HEK293T (cell line): ENCODE measurements around the gene C2orf72.

ENCODE experiments used
- CTCF ChIA-PET: fragments of 350-600 bp; formaldehyde crosslinking; extraction: SDS; loops from one replicate; lab custom pipeline; 2021; ENCODE audit warnings: antibody characterized with exemption, inconsistent platforms; lab: Yijun Ruan, JAX
- POLR2A ChIA-PET: fragments of 350-600 bp; formaldehyde crosslinking; extraction: SDS; loops from one replicate; lab custom pipeline; 2020; ENCODE audit warnings: antibody characterized with exemption, inconsistent platforms; lab: Yijun Ruan, JAX
- DNase-seq: peaks from one replicate; pipeline ENCODE4 v3.0.0; 2012; ENCODE audit warnings: mixed read lengths; ENCODE audit errors: extremely low spot score
- ARNT ChIP-seq: fragments of 450-650 bp; IDR thresholded peaks from 2 replicates; pipeline ENCODE4 v1.6.1; 2017; ENCODE audit warnings: mild to moderate bottlenecking
- BHLHE40 ChIP-seq: fragments of 450-650 bp; IDR thresholded peaks from 2 replicates; pipeline ENCODE4 v1.6.1; 2016; ENCODE audit warnings: mild to moderate bottlenecking, moderate library complexity, borderline replicate concordance
- CTBP1 ChIP-seq: fragments of 450-650 bp; IDR thresholded peaks from 2 replicates; pipeline ENCODE4 v1.6.1; 2016; ENCODE audit warnings: borderline replicate concordance
- ELF4 ChIP-seq: fragments of 450-650 bp; IDR thresholded peaks from 2 replicates; pipeline ENCODE4 v1.6.1; 2017; ENCODE audit warnings: antibody characterized with exemption
- FOXA1 ChIP-seq: fragments of 450-650 bp; IDR thresholded peaks from 2 replicates; pipeline ENCODE4 v1.6.1; 2016; ENCODE audit warnings: mild to moderate bottlenecking
- FOXK2 ChIP-seq: fragments of 450-650 bp; IDR thresholded peaks from 2 replicates; pipeline ENCODE4 v1.6.1; 2016; ENCODE audit warnings: mild to moderate bottlenecking
- FOXM1 ChIP-seq: fragments of 450-650 bp; IDR thresholded peaks from 2 replicates; pipeline ENCODE4 v1.6.1; 2017; ENCODE audit warnings: mild to moderate bottlenecking, borderline replicate concordance
- HDGF ChIP-seq: fragments of 450-650 bp; IDR thresholded peaks from 2 replicates; pipeline ENCODE4 v1.6.1; 2017; ENCODE audit warnings: antibody characterized with exemption, borderline replicate concordance
- L3MBTL2 ChIP-seq: fragments of 450-650 bp; conservative IDR thresholded peaks from 2 replicates; pipeline ENCODE4 v1.6.1; 2016; ENCODE audit warnings: mild to moderate bottlenecking
- LEF1 ChIP-seq: fragments of 450-650 bp; IDR thresholded peaks from 2 replicates; pipeline ENCODE4 v1.6.1; 2017; ENCODE audit warnings: mild to moderate bottlenecking, borderline replicate concordance
- NFRKB ChIP-seq: fragments of 450-650 bp; IDR thresholded peaks from 2 replicates; pipeline ENCODE4 v1.6.1; 2016; ENCODE audit warnings: mild to moderate bottlenecking, moderate library complexity
- SP1 ChIP-seq: fragments of 450-650 bp; IDR thresholded peaks from 2 replicates; pipeline ENCODE4 v1.6.1; 2017
- SUZ12 ChIP-seq: fragments of 450-650 bp; IDR thresholded peaks from 2 replicates; pipeline ENCODE4 v1.6.1; 2016; ENCODE audit warnings: mild to moderate bottlenecking
- TARDBP ChIP-seq: fragments of 450-650 bp; IDR thresholded peaks from 2 replicates; pipeline ENCODE4 v1.6.1; 2016
- ZNF384 ChIP-seq: fragments of 450-650 bp; IDR thresholded peaks from 2 replicates; pipeline ENCODE4 v1.6.1; 2016
- TF ChIP-seq, protein P1 (sequence below): fragments of 450-650 bp; IDR thresholded peaks from 2 replicates; pipeline ENCODE4 v1.6.1; 2016

C2orf72 gene

DNA sequence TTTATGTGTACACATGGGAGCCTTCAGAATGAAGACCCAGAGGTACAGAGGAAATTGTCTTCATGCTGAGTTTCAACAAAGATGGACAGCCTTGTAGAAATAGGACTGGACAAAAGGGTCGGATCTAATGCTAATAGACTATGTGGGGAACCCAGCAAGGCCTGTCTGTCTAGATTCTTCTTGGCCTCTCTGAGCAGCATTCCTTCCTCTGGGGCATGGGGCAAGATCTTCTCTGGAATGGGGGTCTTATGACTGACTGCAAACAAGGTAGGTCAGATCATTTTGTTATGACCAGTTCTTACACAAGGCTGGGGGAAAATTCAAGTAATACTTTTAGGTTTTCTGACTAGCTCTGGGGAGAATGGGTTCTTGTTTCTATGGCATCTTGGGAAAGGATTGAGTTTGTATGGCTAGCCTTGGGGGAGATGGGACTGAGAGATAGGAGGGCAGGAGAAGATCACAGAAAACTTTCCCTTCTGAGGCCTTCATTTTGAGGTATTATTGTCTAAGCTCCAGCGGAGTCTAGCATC, 27.1 kb upstream of the C2orf72 start:
- TF ChIP-seq HDGF (no peak), NFRKB (no peak), TARDBP (no peak)
- POLR2A ChIA-PET = no interaction called here
- CTCF ChIA-PET = no interaction called here
- DNase-seq = no peak

DNA sequence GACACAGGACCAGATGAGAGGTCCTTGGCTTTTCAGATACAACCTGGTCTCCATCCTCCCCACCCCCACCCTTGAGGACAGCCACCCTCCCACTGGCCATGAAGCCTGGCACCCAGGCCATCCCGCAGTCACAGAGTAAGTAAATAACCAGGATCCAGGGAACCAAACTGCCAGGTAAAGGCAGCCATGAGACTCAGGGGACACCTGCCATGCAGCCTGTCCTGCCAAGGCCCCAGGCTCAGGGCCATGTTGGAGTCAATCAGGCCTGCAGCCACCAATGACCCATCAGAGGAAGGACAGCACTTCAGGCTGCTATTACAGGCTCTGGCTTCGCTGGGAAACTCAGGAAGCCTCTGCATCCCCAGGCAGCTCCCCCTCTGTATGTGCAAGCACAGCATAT, 25.8 kb upstream of the C2orf72 start:
- ChIA-PET POLR2A (no interaction called here), CTCF (interaction anchor here (0.5 kb wide), 1 partner anchor 33 kb away, joined by 3 read pairs; no protein-coding TSS in a partner anchor)
- DNase-seq = no peak
- no peak for TF ChIP-seq CTBP1
- TF ChIP-seq HDGF = no peak
- no peak for TF ChIP-seq ARNT
- TF ChIP-seq ELF4 = no peak
- no peak for TF ChIP-seq BHLHE40
- no peak for TF ChIP-seq SP1
- no peak for TF ChIP-seq TARDBP
- TF ChIP-seq FOXM1 = no peak

DNA sequence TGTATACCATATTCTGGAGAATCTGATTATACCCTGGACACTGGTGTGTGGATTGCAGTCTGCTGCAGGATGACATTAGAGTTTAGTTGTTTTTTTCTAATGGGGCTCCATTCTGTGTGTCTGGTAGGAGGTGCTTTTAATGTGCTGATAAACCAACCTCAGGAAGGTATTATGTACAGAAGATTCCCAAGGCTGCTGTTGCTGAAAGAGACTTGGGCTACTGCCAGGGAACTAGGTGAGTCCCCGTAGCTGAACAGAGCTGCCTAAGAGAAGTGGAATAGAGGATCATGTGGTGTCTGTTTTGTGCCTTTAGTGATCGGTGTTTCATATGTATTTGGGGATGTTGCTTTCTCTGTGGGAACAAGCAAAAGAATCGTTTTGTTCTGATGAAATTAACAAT, 24.9 kb upstream of the C2orf72 start:
- no peak for TF ChIP-seq NFRKB
- no peak for TF ChIP-seq SP1
- TF ChIP-seq, protein P1, sequence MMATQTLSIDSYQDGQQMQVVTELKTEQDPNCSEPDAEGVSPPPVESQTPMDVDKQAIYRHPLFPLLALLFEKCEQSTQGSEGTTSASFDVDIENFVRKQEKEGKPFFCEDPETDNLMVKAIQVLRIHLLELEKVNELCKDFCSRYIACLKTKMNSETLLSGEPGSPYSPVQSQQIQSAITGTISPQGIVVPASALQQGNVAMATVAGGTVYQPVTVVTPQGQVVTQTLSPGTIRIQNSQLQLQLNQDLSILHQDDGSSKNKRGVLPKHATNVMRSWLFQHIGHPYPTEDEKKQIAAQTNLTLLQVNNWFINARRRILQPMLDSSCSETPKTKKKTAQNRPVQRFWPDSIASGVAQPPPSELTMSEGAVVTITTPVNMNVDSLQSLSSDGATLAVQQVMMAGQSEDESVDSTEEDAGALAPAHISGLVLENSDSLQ = no peak
- no peak for TF ChIP-seq SUZ12
- TF ChIP-seq L3MBTL2 = no peak
- TF ChIP-seq CTBP1 = no peak
- TF ChIP-seq LEF1 = no peak
- TF ChIP-seq BHLHE40 = no peak
- TF ChIP-seq FOXA1 = no peak
- no peak for TF ChIP-seq ARNT
- no peak for TF ChIP-seq ZNF384
- TF ChIP-seq TARDBP = no peak
- ChIA-PET POLR2A (no interaction called here), CTCF (no interaction called here)
- DNase-seq = no peak

DNA sequence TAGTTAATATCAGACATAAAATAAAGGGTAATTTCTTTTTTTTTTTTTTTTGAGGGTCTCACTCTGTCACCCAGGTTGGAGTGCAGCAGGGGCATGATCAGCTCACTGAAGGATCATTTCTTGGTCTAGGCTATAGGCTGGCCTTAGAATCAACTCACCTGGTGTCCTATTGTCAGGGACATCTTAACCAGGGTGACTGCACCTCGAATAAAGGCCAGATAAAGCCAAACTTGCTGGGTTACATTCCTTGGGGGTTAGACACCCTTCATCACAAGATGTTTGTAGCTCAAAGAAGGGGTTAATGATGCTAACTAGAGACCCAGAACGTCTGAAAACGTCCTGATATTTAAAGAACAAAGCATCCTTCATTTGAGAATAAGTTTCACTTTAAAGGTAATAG, 23.5 kb upstream of the C2orf72 start:
- DNase-seq = no peak
- CTCF ChIA-PET = no interaction called here
- POLR2A ChIA-PET = no interaction called here
- TF ChIP-seq L3MBTL2 (no peak), TARDBP (no peak), ZNF384 (no peak), CTBP1 (no peak), SP1 (no peak), BHLHE40 (no peak), FOXK2 (no peak), SUZ12 (no peak), FOXA1 (no peak), HDGF (no peak), NFRKB (no peak), LEF1 (no peak), ELF4 (no peak), FOXM1 (no peak)
- TF ChIP-seq, protein P1 = no peak

DNA sequence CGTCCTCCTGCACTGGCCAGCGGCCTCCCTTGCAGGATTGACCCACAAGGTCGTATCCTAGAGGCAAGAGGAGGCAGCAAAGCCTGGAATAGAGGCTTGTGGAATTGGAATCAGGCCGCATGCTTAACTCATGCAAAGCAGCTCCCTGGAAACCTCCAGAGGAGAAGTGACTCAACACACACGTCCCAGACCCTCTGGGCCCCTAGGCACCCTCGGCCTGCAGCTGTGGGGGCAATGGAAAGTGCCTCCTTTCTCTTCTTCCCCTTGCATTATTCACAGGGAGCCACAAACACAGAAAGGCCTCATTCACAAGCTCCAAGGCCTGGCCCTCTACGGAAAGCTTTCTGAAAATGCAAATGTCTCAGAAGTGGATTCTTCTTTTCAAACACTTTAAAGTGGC, 21.8 kb upstream of the C2orf72 start:
- ChIA-PET POLR2A (no interaction called here), CTCF (interaction anchor here (1.0 kb wide), 1 partner anchor 91 kb away, joined by 3 read pairs; no protein-coding TSS in a partner anchor)
- TF ChIP-seq SP1 (no peak), ARNT (no peak), NFRKB (no peak), ZNF384 (no peak), HDGF (no peak)
- DNase-seq = no peak

DNA sequence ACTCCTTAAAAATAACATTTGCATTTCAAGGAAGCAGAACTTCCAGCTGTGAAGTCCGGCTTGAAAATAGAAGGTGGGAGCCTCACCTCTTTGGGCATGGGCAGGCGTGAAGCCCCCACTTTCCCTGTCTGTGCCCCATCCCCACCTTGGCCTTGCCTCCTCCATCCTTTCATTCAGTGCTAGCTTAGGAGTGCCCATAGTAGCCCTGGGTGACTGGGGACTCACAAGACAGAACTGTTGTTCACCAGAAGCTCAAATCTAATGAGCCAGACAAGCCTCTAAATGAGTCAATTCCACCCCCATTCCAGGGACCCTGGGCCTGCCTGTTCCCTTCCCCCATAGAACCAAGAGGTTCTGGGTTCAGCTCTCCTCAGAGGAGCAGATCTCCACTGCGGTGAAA, 21.4 kb upstream of the C2orf72 start:
- ChIA-PET CTCF (interaction anchor here (1.0 kb wide), 1 partner anchor 92 kb away, joined by 3 read pairs; no protein-coding TSS in a partner anchor), POLR2A (no interaction called here)
- no peak for DNase-seq
- TF ChIP-seq FOXK2 (no peak), L3MBTL2 (no peak), SP1 (no peak), FOXM1 (no peak), SUZ12 (no peak), ARNT (no peak), TARDBP (no peak)
- TF ChIP-seq, protein P1 = no peak

DNA sequence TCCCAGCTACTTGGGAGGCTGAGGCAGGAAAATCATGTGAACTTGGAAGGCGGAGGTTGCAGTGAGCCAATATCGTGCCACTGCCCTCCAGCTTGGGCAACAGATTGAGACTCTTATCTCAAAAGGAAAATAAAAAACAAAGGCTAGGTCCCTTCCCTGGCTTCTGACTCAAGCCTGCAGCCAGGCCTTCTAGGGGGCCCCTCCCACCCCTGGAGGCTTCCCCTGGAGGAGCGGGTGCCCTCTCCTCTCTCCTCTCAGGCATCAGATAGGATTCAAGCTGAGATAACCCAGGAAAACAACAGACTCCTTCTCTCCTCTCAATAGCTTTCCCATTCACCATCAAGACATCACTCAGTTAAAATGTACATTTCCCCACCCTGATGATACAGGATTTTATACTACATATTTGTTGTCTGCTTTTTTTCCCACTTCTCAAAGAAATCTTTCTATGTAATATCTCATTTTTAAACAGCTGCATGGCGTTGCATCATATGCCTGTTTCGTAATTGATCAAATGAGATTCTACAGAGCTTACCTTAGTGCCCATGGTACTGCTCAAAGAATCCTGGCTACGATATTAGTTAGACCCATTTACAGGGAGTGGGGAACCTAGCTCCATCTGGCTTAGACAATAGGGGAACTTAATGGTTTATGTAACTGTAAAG, 20.6 kb upstream of the C2orf72 start:
- CTCF ChIA-PET = no interaction called here
- TF ChIP-seq ARNT (no peak), LEF1 (no peak), ELF4 (no peak), FOXM1 (no peak), CTBP1 (no peak), BHLHE40 (no peak), L3MBTL2 (no peak), NFRKB (no peak), FOXA1 (no peak), HDGF (no peak), TARDBP (no peak), FOXK2 (no peak), SP1 (no peak), SUZ12 (no peak)
- POLR2A ChIA-PET = interaction anchor here (1.4 kb wide), 1 partner anchor 36 kb away, joined by 3 read pairs; no protein-coding TSS in a partner anchor
- no peak for DNase-seq
